Measurements from ENCODE around the gene ARID1B.

DNA sequence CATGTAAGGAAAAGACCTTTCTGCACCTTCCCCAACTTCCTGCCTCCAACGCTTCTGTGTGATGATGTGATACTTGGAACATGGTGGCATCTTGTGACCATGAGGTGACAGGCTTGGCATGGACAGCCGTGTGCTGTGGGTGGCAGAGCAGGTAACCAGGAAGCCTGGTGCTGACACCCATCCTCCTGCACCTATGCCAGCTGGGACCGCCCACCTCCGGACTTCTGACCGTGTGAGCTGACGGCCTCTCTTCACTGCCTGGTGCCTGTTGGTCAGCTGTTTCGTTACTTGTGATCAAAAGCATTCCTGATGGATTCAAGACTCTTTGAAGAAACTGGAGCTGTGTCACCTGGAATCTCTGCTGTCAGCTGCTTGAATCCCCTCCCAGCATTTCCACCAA is 475.8 kb downstream of the ARID1B start:
- TF ChIP-seq, protein P1, sequence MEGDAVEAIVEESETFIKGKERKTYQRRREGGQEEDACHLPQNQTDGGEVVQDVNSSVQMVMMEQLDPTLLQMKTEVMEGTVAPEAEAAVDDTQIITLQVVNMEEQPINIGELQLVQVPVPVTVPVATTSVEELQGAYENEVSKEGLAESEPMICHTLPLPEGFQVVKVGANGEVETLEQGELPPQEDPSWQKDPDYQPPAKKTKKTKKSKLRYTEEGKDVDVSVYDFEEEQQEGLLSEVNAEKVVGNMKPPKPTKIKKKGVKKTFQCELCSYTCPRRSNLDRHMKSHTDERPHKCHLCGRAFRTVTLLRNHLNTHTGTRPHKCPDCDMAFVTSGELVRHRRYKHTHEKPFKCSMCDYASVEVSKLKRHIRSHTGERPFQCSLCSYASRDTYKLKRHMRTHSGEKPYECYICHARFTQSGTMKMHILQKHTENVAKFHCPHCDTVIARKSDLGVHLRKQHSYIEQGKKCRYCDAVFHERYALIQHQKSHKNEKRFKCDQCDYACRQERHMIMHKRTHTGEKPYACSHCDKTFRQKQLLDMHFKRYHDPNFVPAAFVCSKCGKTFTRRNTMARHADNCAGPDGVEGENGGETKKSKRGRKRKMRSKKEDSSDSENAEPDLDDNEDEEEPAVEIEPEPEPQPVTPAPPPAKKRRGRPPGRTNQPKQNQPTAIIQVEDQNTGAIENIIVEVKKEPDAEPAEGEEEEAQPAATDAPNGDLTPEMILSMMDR (IDR thresholded peaks at IDR 0.05; ENCODE audit: insufficient read depth, low read depth, low read length), result no peak
- TF ChIP-seq EZH2 (IDR thresholded peaks at IDR 0.05; ENCODE audit: insufficient read depth, low read length), result no peak

Measured in astrocyte (in vitro differentiated cells and primary cell).